ENCODE data around the gene SUSD4.

DNA sequence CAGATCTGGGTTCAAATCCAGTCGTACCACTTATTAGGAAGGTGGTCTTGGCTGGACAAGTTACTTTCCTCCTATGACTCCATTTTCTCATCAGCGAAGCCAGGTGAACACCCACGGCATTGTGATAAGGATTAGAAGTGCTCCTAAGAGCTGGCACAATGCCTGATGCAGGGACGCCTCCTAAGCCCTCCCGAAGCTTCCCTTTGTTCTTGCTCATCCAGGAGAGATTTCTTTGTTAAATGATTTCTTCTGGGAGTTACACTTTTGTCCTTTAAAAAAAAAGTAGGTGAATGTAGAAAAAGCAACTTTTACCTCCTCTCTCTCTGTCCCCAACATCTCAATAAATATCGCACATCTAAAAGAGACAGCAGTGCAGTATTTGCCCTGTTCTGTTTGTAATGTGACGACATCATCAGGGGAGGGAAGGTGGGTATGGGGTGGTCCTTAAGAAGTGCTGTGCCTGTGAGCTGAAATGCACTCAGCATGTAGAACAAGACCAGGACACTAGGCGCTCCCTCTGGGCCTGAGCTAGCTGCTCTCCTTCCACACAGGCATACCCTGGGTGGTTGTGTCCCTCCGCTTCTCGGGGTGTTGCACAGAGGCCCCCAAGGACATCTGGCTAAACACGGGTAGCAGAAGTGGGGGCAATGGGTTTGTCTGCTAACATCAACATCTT, 43.9 kb downstream of the SUSD4 start:
- TF ChIP-seq, protein P1, sequence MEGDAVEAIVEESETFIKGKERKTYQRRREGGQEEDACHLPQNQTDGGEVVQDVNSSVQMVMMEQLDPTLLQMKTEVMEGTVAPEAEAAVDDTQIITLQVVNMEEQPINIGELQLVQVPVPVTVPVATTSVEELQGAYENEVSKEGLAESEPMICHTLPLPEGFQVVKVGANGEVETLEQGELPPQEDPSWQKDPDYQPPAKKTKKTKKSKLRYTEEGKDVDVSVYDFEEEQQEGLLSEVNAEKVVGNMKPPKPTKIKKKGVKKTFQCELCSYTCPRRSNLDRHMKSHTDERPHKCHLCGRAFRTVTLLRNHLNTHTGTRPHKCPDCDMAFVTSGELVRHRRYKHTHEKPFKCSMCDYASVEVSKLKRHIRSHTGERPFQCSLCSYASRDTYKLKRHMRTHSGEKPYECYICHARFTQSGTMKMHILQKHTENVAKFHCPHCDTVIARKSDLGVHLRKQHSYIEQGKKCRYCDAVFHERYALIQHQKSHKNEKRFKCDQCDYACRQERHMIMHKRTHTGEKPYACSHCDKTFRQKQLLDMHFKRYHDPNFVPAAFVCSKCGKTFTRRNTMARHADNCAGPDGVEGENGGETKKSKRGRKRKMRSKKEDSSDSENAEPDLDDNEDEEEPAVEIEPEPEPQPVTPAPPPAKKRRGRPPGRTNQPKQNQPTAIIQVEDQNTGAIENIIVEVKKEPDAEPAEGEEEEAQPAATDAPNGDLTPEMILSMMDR (IDR thresholded peaks at IDR 0.05), result no peak
- no peak for TF ChIP-seq EZH2 (IDR thresholded peaks at IDR 0.05)
